Lower leg skin (tissue), 3 donors: Measurements from ENCODE around the gene PLB1.

Experiments
- POLR2A ChIP-seq, 2 donors: fragments of 450-650 bp; IDR thresholded peaks; one replicate each; pipeline ENCODE4 v1.6.1; 2016 to 2017; ENCODE audit warnings: antibody characterized with exemption in 2 of 2, mild to moderate bottlenecking in 1 of 2, moderate library complexity in 1 of 2
- TF ChIP-seq, protein P1 (sequence below), 3 donors: fragments of 450-650 bp; IDR thresholded peaks; one replicate each; pipeline ENCODE4 v1.5.1; 2016; ENCODE audit warnings: antibody characterized with exemption in 3 of 3, mild to moderate bottlenecking in 3 of 3, moderate library complexity in 2 of 3

DNA sequence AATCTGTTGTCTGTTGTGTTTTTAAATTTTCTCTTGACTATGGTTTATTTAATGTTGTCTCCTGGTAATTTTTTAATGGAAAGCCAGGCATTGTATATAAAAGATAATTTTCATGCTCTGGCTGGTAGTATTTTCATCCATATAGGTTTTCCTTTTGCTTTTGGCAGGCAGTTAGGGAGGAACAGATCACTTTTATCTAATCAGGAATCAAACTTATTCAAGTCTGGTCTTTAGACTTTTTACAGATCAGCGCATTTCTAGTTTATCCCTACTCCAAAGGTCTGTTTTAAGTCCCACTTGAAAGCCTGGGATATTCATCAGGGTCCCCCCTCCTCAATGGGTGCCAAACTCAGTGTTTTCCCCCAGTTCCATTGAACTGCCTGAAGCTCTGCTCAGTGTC, 17.2 kb downstream of the PLB1 start:
- TF ChIP-seq, protein P1, sequence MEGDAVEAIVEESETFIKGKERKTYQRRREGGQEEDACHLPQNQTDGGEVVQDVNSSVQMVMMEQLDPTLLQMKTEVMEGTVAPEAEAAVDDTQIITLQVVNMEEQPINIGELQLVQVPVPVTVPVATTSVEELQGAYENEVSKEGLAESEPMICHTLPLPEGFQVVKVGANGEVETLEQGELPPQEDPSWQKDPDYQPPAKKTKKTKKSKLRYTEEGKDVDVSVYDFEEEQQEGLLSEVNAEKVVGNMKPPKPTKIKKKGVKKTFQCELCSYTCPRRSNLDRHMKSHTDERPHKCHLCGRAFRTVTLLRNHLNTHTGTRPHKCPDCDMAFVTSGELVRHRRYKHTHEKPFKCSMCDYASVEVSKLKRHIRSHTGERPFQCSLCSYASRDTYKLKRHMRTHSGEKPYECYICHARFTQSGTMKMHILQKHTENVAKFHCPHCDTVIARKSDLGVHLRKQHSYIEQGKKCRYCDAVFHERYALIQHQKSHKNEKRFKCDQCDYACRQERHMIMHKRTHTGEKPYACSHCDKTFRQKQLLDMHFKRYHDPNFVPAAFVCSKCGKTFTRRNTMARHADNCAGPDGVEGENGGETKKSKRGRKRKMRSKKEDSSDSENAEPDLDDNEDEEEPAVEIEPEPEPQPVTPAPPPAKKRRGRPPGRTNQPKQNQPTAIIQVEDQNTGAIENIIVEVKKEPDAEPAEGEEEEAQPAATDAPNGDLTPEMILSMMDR (IDR thresholded peaks at IDR 0.05): no peak
- TF ChIP-seq POLR2A (IDR thresholded peaks at IDR 0.05): no peak
